HG02798 (cell line): ENCODE data around the gene FOXL2NB.

Experiments used
- ATAC-seq: cut with Tn5 transposase; IDR thresholded peaks from one replicate; pipeline ENCODE4 v1.9.1; 2021; ENCODE audit warnings: mild to moderate bottlenecking; ENCODE audit not compliant: unreplicated experiment, poor library complexity

FOXL2NB gene

DNA sequence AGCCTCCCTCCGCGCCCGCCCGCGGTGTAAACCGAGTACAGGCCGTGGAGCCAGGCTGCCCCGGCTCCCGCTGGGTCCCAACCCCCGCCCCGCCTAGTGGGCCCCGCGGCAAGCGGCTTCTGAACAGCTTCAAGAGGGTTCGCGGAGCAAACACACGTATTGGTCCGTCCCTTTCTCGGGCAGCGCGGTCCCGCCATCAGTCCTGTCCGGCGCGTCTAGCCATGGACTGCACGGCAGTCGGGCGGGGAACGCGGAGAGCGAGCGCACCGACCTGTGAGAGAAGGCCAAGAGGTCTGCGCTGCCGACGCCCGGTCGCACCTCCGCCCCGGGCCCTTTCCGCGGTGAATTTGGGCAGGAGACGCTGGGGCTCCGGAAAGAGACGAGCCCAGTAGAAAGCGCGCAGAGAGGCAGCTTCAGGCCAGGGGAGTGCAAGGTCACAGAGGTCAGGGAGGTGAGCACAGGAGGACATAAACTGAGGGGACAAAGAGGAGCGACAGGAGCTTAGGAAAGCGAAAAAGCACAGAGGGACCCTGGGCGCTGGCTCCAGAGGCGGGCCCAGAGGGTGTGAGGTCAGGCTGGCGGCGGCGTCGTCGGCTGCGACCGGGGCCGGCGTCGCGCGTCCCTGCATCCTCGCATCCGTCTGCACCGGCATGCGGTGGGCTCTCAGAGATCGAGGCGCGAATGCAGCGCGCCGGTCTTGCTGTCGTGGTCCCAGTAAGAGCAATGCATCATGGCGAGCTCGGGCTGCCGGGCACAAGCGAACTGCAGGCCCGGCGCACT lies 1.9 kb upstream of the FOXL2NB start:
- no peak for ATAC-seq

DNA sequence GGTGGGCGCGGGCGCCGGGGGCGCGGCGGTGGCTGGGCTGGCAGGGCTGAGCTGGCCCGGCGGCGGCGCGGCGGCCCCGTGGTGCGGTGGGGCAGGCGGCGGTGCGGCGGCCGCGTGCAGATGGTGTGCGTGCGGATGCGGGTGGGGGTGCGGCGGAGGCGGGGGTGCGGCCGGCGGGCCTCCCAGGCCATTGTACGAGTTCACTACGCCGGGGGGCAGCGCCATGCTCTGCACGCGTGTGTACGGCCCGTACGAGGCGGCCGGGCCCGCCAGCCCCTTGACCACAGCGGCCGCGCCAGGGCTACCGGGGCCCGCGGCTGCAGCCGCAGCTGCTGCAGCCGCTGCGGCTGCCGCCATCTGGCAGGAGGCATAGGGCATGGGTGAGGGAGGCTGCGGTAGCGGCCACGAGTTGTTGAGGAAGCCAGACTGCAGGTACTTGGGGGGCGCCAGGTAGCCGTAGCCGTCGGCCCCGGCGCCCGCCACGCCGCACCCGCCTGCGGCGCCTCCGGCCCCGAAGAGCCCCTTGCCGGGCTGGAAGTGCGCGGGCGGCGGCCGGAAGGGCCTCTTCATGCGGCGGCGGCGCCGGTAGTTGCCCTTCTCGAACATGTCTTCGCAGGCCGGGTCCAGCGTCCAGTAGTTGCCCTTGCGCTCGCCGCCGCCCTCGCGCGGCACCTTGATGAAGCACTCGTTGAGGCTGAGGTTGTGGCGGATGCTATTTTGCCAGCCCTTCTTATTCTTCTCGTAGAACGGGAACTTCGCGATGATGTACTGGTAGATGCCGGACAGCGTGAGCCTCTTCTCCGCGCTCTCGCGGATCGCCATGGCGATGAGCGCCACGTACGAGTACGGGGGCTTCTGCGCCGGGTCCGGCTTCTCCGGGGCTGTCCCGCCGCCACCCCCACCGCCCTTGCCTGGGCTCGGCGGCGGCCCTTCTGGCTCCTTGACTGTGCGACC lies 1.0 kb upstream of the FOXL2NB start:
- ATAC-seq, result no peak

DNA sequence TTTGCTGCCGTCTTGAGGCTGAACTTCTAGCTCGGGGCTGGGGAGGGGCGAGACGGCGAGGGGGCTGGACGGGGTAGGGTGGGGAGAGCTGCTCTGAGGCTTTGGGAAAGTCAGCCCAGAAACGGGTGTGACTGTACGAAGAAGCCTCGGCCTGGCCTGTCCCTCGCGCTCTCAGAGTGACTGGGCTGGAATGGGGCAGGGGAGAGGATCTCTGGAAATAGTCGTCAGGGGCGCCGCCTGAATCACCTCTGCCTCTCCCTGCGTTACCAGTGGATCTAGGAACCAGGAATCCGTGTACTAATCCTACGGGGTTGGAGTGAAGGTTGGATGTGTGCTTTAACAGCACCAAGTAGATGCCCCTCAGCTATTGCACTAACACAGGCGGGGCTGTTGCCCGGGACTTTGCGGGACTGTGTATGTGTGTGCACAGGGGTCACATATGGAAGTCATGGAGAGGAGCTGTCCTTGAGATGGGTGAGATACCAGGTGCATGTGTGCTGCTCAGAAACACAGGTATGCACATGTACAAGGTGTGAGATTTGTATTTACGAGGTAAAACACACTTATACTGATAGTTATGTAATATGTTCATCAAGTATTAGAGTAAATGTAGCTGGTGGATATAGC lies 591 bp downstream of the FOXL2NB start:
- ATAC-seq, result no peak

DNA sequence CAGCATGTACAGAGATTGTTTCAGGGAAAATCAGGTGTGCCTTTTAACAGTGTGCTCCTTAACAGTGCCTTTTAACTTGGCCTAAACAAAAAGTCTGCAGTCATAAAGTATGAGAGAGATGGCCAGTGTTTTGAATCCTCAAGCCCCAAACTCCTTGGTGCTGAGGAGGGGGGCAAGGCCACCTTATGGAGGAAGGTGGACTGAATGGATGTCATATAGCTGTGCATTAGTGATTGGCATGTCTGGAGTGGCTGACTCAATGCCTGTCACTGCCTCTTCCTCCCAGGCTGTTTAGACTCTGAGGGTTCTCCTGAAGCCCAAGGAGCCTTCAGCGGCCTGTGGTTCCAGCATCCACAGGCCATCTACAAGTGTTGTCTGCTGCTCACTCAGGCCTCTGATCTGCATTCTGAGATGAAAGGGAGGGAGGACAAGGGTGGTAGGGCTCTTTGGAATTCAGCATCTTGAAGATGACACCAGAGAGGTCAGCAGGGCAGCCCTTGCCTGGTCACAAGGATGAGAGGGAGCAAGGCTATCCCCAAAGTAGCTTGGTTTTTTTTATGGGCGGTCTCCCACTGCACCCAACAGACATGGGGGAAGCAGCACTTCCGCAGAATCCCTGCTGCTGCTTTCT lies 1.5 kb downstream of the FOXL2NB start:
- no peak for ATAC-seq

DNA sequence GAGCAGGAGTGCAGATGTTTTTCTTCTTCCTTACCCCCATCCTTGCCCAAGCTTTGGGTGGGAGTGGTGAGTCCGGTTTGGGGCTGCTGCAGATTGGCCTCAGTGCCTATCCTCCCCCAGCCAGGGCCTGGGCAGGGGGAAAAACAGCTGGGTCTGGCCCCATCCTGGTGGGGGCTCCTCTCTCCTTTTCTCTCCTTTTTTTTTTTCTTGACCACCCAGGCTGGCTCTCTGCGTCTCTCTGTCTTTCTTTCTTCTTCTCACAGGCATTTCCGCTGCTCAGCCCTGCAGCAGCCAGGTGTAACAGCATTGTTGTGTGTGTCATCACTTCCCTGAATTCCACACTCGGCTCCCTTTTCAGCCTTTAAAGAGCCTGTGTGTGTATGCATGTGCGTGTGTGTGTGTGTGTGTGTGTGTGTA lies 2.0 kb downstream of the FOXL2NB start:
- no peak for ATAC-seq

DNA sequence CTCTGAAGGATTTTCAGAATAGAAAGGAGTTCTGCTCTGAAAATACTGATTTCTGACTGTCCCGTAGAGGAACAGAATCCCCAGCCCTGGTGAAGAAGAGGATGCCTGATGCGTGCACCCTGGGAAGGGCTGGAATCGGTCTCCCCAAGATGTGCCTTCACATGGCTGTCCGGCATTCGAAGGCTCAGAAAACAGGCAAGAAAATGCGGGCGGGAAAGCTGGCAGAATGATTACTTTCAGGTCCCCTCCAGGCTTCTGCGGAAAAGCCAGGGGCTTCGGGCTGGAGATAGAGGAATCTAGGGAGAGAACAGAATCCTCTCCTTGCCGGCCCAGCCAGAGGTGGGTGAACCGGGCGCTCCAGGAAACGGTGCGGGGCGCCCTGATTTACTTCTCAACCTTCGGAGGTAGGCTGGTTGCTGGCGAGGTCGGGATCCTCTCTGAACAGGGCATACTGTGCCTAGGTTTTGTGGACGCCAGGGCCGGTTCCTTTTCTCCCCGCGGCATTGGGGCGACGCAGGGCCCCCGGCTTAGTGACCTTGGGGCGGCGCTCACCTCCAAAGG lies 2.5 kb downstream of the FOXL2NB start:
- no peak for ATAC-seq

DNA sequence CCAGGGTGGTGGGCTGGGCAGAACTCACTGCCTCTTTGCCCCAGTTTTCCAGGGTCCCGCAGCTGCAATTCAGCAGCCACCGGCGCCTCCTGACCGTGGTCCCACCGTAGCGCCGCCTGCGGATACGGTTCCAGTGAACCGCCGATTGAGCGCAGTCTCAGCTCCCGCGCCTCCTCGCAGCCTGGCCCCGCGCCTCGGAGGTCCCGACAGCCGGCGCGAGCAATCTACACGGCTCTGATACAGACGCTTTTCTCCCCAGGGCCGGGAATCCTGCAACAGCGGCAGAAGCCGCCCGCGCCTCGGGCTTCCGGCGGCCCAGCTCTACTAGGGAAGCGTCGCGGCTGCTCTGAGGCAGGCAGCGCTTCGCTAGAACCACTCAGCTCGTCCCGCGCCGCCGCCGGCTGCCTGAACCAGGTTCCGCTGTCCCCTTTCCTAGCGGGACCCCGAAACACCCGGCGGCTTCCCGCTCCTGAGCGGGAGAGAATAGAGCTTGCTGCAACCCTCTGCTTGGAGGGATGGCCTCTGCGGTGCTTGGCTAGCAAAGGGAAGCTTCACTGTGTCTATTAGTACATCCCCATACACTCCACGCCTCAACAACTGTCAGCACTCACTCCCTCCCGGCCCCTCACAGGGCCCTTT lies 3.1 kb downstream of the FOXL2NB start:
- no peak for ATAC-seq

DNA sequence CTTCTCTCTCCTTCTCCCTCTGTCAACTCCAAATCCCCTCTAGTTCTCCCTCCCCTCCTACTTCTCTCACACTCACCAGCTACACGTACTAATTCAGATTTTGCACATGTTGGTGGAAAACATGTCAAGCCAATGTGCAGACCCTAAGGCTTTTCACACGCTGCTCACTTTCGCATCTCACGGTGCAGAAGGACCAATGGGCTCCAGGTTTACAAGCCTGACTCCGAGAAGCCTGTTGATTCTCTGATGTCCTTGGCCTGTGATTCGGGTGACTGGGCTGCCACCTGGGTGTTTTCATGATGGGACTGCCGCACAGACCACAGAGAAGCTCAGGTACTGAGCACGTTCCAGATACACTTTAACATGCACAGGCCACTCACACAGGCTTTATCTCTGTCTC lies 3.7 kb downstream of the FOXL2NB start:
- no peak for ATAC-seq

DNA sequence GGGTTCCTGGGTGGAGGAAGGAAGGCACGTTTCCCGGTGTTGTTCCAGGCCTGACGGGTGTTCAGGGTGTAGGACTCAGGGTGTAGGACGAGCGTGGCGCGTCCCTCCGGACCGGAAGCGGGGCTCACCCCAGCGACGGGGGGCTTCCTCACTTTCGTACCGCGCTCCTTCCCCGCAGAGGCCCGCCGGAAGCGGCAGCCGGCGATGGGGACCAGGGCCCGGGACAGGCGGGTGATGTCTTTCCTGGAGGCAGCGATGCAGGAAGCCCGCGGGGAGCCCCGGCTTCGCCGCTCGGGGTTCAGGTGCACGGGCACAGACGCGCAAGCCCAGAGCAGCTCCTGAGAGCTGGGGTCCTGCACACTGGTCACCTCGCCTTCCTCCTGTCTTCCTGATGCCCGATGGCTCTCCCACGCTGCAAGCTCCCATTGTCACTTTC lies 13.4 kb downstream of the FOXL2NB start:
- no peak for ATAC-seq

DNA sequence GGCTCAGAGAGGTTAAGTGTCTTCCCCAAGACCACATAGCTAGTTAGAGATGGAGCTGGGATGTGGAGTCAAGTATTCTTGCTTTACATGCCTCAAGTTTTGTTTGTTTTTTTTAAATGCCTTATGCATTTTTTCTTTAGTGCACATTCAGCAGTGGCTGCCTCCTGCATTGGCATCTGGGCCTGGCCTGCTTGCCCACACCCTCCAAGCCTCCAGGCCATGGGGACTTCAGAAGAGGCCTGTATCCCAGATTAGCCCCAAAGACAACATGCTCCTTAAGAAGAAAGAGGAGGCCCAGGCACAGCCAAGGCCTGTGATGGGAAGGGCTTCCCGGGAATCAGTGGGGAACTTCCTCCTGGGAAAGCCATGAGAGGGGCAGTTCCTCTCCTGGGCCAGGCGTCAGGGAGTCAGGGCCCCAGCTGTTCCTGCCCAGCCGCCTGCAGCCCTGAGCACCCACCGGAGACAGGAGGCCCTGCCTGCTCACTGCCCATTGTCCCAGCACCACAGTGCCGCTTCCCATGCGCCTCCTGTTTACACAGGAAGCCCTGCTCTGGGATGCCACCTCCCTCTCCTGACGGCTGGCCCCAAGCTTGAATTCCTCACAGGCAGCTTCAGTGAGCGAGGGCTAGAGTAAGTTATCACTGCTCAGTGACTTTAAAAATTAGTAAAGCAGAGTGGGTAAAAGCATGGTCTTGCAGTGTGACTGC lies 16.0 kb downstream of the FOXL2NB start:
- no peak for ATAC-seq

DNA sequence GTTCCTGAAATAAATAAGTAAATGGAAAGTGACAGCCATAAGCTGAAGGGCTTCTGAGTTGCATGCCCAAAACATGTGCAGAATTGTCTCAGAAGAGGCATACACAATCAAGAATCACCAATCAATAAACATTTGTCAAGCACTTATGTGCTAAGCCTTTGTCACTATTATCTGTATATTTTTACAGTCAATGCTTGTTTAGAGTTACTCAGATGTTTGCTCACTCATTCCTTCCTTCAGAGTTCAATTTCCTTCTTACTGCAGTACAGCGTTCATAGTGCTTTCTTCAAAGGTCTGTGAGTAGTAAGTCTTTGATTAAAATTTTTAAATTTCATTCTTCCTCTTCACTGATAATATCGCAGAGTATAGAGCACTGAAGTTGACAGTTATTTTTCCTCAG lies 17.2 kb downstream of the FOXL2NB start:
- no peak for ATAC-seq

DNA sequence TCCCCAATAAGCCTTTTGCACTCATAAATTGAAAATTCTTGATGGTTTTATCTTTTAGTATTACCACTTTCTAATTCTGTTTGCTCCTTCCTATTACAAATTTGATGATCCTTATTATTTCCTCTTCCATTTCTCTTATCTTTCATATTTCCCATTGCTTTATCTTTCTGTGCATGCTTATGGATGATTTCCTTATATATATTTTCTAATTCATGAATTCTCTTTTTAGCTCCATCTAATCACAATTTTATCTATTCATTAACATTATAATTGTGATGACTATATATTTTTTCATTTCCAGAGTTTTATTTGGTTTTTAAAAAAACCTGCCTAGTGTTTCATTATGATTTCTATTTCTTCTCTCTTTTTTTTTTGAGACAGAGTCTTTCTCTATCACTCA lies 17.9 kb downstream of the FOXL2NB start:
- no peak for ATAC-seq

DNA sequence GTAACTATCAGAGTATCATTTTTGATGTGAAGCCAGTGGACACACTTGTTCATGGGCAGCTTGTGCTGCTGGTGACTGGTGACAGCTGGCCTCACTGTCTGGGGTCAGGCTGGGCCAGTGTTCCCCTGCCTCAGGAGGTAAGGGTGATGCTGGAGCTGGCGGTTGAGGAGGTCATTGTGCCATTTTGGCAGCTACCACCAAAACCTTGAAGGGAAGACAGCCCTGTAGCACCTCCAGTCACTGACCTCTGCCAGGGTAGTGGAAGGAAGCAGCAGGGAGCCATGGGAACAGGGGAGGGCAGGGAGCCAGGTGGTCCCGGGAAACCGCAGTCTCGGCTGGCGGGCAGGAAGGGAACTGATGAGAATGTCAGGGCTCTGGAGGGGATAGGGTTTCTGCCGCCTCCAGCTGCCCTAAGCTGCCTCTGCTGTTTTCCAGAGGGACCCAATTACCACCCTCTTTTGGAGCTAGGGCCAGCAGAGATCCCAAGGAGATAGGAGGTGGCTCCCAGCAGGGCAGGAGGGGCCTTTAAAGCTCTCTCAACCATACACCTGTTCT lies 24.8 kb downstream of the FOXL2NB start:
- no peak for ATAC-seq

DNA sequence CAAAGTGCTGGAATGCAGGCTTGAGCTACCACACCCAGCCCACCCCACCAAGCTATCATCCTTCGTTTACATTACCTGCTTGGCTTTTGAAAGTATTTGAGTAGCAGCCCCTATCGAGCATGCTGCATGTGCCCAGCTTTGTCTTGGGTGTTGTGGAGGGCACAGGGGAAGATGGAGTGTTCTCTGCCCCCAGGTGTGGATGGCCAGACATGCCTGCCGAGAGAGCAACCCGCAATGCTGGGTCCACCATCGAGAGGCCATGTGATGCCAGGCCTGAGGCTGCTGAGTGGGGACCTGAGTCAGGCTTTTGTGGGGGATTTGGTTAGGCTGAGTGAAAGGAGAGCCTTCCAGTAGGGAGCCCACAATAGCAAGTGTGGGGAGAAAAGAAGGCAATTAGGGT lies 25.9 kb downstream of the FOXL2NB start:
- no peak for ATAC-seq

DNA sequence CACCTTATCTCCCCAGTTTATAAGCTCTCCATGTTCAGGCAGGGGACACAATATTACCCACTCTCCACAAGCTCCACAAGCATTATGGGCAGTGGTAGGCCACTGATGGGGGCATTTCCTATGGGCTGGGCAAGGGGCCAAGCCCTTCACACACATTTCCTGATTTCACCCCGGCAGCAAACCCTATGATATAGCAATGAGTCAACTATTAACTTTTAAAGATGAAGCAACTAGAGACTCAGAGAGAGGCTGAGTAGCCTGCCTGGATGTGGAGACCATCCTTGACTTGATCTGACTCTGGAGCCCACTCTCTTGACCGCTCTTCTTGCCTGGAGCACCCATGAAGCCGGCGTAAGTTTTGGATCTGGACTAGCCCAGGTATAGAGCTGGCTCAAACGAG lies 27.4 kb downstream of the FOXL2NB start:
- ATAC-seq, result no peak

DNA sequence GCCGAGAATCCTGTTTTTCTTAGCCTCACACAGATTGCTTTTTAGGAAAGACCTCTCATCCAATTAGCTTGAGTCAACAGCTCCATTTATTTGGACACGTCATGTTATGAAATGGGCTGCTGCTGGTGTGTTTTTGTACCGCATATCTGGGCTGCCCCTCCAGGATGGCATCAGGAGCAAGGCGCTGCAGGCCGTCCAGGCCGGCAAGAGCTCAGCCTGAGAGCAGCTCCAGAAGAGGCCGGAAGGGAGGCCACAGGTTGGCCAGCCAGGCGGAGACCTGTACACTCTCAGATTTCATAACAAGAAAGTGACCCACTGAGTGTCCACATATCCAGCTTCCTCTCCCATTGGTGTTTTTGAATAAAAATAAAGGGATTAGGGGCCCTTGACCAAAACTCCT lies 28.3 kb downstream of the FOXL2NB start:
- no peak for ATAC-seq

DNA sequence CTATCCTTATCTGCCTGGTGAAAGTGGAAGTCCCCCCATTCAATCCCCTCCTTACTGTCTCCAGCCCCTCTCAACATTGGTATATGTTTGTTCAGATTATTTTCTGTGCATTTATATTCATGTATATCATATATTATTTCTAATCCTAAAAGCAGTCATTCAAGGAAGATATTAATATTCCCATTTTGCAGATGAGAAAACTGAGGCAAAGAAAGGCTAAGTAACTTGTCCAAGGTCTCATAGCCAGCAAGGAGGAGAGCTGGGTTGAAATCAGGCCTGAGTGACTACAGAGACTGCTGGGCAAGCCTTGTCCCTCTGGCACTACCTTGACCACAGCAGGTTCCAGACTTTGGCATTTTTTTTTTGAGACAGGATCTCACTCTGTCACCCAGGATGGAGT lies 29.0 kb downstream of the FOXL2NB start:
- no peak for ATAC-seq

DNA sequence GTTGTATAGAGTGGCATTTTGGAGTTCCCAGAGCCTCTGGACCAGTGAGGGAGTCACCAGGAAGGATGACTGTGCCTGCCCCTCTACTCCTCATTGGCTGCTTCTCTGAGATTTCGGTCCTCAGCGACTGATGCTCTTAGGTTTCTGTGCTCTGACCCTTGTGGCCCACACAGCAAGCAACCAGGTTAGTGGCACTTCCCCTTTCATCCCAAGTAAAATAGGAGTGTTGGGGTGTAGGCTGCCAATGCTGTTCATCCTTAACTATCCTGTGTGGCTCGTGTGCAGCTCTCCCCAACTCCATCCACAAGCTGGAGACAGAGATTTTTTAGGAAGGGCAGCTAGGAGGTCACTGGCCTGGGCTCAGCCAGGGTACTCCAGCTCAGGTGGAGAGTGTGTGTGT lies 37.8 kb downstream of the FOXL2NB start:
- ATAC-seq, result no peak

DNA sequence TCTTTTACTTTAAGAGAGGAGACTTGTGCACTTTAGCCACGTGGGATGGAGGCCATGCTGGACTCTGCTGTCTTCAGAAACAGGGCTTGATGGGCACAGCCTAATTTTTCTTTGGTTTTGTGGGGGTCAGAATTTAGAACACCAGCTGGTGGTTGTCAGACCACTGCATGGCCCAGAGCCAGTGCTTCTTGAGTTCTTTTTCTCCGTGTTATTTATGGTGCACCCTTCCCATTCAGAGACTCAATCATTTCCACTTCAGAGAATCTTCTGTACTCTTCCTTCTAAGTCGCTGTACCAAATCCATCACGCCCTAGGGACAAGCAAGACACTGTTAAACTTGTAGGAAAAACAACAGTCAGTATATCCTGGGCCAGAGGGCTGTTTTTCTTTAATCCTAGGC lies 38.9 kb downstream of the FOXL2NB start:
- no peak for ATAC-seq
